Esophagus muscularis mucosa (tissue), 4 donors: ENCODE measurements around the gene RTBDN. TPM values are rescaled to one million over a fixed set of nuclear protein-coding genes. Genes with fewer than 3 reads are reported as not detected.

Source experiments
- DNase-seq: peaks from one replicate; pipeline ENCODE4 v3.0.0-alpha.2; 2017; ENCODE audit errors: extremely low spot score
- H3K27ac ChIP-seq, 4 donors: fragments of 200-600 bp; sonication (generic); replicated peaks in 1 of 4; 1 replicate in 3 of 4; 2 replicates in 1 of 4; pipeline ENCODE4 v1.5.1; 2016 to 2019; ENCODE audit warnings: mild to moderate bottlenecking in 1 of 4
- H3K27me3 ChIP-seq, 4 donors: fragments of 200-600 bp; sonication (generic); one replicate each; pipeline versions ENCODE4 v1.5.1 to v1.6.0; 2016 to 2019
- H3K36me3 ChIP-seq, 4 donors: fragments of 200-600 bp; sonication (generic); one replicate each; pipeline ENCODE4 v1.5.1; 2016 to 2019
- H3K4me1 ChIP-seq, 4 donors: fragments of 200-600 bp; sonication (generic); one replicate each; pipeline ENCODE4 v1.5.1; 2016 to 2019
- H3K4me3 ChIP-seq, 4 donors: fragments of 200-600 bp; sonication (generic); 1 replicate in 2 of 4; 2 replicates in 2 of 4; pipeline ENCODE4 v1.5.1; 2016 to 2019; ENCODE audit warnings: mild to moderate bottlenecking in 4 of 4, moderate library complexity in 1 of 4
- H3K9me3 ChIP-seq, 4 donors: fragments of 200-600 bp; sonication (generic); 1 replicate in 3 of 4; 2 replicates in 1 of 4; pipeline ENCODE4 v1.5.1; 2016 to 2019
- CTCF ChIP-seq, 3 experiments: fragments of 200-600 bp in 2 of 3; fragments of 450-650 bp in 1 of 3; sonication (generic) in 2 of 3; IDR thresholded peaks; one replicate each; pipeline ENCODE4 v1.5.1; 2017 to 2019; ENCODE audit warnings: antibody characterized with exemption in 3 of 3, mild to moderate bottlenecking in 2 of 3, moderate library complexity in 1 of 3
- EP300 ChIP-seq: sonication (generic); formaldehyde crosslinking; IDR thresholded peaks from one replicate; pipeline ENCODE4 v1.6.1; 2017; ENCODE audit warnings: antibody characterized with exemption
- POLR2A ChIP-seq: fragments of 450-650 bp; IDR thresholded peaks from one replicate; pipeline ENCODE4 v1.6.1; 2017; ENCODE audit warnings: antibody characterized with exemption, moderate library complexity, mild to moderate bottlenecking, low read depth
- POLR2AphosphoS5 ChIP-seq, 2 donors: sonication (generic); formaldehyde crosslinking; IDR thresholded peaks; one replicate each; pipeline ENCODE4 v1.6.1; 2017; ENCODE audit warnings: antibody characterized with exemption in 2 of 2
- WGBS: methylation state at CpG from one replicate; pipeline ENCODE4 v1.1.5; 2018; 5-methylcytosine and 5-hydroxymethylcytosine counted together
- intact Hi-C: fragments of 100-400 bp; cut with DNase I; formaldehyde crosslinking; loops from one replicate; pipeline ENCODE4 v1.15.1; 2023
- total RNA-seq, 4 donors: library from RNA; depleted of rRNA; stranded (reverse); fragments of >200 nt; gene quantifications; one replicate each; pipeline versions ENCODE4 v1.1.0 to v1.2.1, GENCODE V29; 2016

RTBDN gene
- total RNA-seq, 4 donors from 2014 or later = 0.52 to 0.83 TPM; not detected in 2

- H3K27me3 ChIP-seq = no peaks in the 10 kb centered on the region
- intact Hi-C loops = no loop called here
- H3K27ac ChIP-seq = peak overlapping the region; percentile 97 to 99 (median 99)
- H3K4me3 ChIP-seq = peak overlapping the region; percentile 55 to 64 (median 63)
- TF ChIP-seq EP300 (peak; percentile 99), POLR2AphosphoS5 (IDR thresholded peaks at IDR 0.05) (peak; percentile 94 to 95), CTCF (IDR thresholded peaks at IDR 0.05) (no peak), POLR2A (no peak)
- no peaks in the 10 kb centered on the region for H3K9me3 ChIP-seq
- peaks cover 57 to 89% (median 76%) of the 10 kb centered on the region in 4 donors for H3K4me1 ChIP-seq
- WGBS = under 1% methylated on average over 22 of the region's 88 CpGs
- no peaks in the 10 kb centered on the region for H3K36me3 ChIP-seq
- DNase-seq = no peak
Measured at GRCh38 chr19:12782424-12783290, 51.7 kb downstream of the RTBDN start.

- Histone ChIP-seq H3K36me3 (no peaks in the 10 kb centered on the region), H3K9me3 (no peaks in the 10 kb centered on the region), H3K27ac (peak overlapping the region; percentile 97 to 99 (median 99)), H3K4me1 (peaks cover 58 to 89% (median 76%) of the 10 kb centered on the region in 4 donors), H3K4me3 (peak overlapping the region; percentile 55 to 64 (median 63)), H3K27me3 (no peaks in the 10 kb centered on the region)
- no peak for DNase-seq
- intact Hi-C loops = no loop called here
- TF ChIP-seq POLR2A (no peak), POLR2AphosphoS5 (IDR thresholded peaks at IDR 0.05) (no peak), CTCF (IDR thresholded peaks at IDR 0.05) (no peak), EP300 (no peak)
- WGBS = 0% methylated on average over 2 of the region's 12 CpGs
Measured at GRCh38 chr19:12782174-12782423, 52.3 kb downstream of the RTBDN start.

- intact Hi-C loops = no loop called here
- peaks cover 0 to 1% (median 0%) of the 10 kb centered on the region in 4 donors for H3K36me3 ChIP-seq
- no peak for DNase-seq
- peak overlapping the region; percentile 61 to 77 (median 68) for H3K4me3 ChIP-seq
- WGBS = 58% methylated on average over 6 of the region's 15 CpGs
- peak overlapping the region; percentile 94 to 96 (median 95) for H3K27ac ChIP-seq
- no peaks in the 10 kb centered on the region for H3K27me3 ChIP-seq
- peaks cover 56 to 80% (median 68%) of the 10 kb centered on the region in 4 donors for H3K4me1 ChIP-seq
- no peaks in the 10 kb centered on the region for H3K9me3 ChIP-seq
- TF ChIP-seq CTCF (IDR thresholded peaks at IDR 0.05) (no peak), POLR2A (no peak), EP300 (no peak), POLR2AphosphoS5 (IDR thresholded peaks at IDR 0.05) (peak; percentile 33 to 62)
Measured at GRCh38 chr19:12779162-12779993, 55.0 kb downstream of the RTBDN start.

- intact Hi-C loops = no loop called here
- peaks cover 0 to 5% (median 0%) of the 10 kb centered on the region in 4 donors for H3K36me3 ChIP-seq
- TF ChIP-seq EP300 (no peak), POLR2A (no peak), CTCF (IDR thresholded peaks at IDR 0.05) (no peak), POLR2AphosphoS5 (IDR thresholded peaks at IDR 0.05) (no peak)
- no peak for DNase-seq
- no peaks in the 10 kb centered on the region for H3K27me3 ChIP-seq
- H3K27ac ChIP-seq = peak overlapping the region; percentile 94 to 96 (median 95)
- WGBS = 32% methylated on average over 4 of the region's 6 CpGs
- H3K4me3 ChIP-seq = peak overlapping the region; percentile 61 to 77 (median 68)
- peaks cover 56 to 75% (median 62%) of the 10 kb centered on the region in 4 donors for H3K4me1 ChIP-seq
- no peaks in the 10 kb centered on the region for H3K9me3 ChIP-seq
Measured at GRCh38 chr19:12778905-12779161, 55.5 kb downstream of the RTBDN start.
